ENCODE results near the gene NLRC5. TPM values are rescaled to one million over a fixed set of nuclear protein-coding genes. Genes with fewer than 3 reads are reported as not detected.
"Not testable (repeated sequence)": the region's sequence is repeated elsewhere in the genome, so short reads cannot be mapped to it uniquely, and the experiment has no call there.

The NLRC5 gene
- total RNA-seq, 4 donors from 2014 or later: 11.1 to 39.7 (median 16.3) TPM

GRCh38 chr16:57107321-57107922 is 118.1 kb downstream of the NLRC5 start:
- Histone ChIP-seq H3K4me1 (peaks cover 0 to 27% (median 0%) of the 10 kb centered on the region in 3 donors), H3K4me3 (no peak overlapping the region), H3K27me3 (no peaks in the 10 kb centered on the region), H3K9me3 (no peaks in the 10 kb centered on the region), H3K36me3 (no peaks in the 10 kb centered on the region), H3K27ac (no peak overlapping the region)
- TF ChIP-seq EP300 (IDR thresholded peaks at IDR 0.05) (no peak), POLR2A (IDR thresholded peaks at IDR 0.05) (no peak), POLR2AphosphoS5 (IDR thresholded peaks at IDR 0.05) (no peak)
- TF ChIP-seq, protein P1, sequence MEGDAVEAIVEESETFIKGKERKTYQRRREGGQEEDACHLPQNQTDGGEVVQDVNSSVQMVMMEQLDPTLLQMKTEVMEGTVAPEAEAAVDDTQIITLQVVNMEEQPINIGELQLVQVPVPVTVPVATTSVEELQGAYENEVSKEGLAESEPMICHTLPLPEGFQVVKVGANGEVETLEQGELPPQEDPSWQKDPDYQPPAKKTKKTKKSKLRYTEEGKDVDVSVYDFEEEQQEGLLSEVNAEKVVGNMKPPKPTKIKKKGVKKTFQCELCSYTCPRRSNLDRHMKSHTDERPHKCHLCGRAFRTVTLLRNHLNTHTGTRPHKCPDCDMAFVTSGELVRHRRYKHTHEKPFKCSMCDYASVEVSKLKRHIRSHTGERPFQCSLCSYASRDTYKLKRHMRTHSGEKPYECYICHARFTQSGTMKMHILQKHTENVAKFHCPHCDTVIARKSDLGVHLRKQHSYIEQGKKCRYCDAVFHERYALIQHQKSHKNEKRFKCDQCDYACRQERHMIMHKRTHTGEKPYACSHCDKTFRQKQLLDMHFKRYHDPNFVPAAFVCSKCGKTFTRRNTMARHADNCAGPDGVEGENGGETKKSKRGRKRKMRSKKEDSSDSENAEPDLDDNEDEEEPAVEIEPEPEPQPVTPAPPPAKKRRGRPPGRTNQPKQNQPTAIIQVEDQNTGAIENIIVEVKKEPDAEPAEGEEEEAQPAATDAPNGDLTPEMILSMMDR (IDR thresholded peaks at IDR 0.05): no peak
- 40 to 51% methylated on average over 2 to 8 of the region's 9 CpGs for WGBS, 2 donors (ENCODE audit: low coverage in 1 of 2)
- no peak for ATAC-seq

DNA sequence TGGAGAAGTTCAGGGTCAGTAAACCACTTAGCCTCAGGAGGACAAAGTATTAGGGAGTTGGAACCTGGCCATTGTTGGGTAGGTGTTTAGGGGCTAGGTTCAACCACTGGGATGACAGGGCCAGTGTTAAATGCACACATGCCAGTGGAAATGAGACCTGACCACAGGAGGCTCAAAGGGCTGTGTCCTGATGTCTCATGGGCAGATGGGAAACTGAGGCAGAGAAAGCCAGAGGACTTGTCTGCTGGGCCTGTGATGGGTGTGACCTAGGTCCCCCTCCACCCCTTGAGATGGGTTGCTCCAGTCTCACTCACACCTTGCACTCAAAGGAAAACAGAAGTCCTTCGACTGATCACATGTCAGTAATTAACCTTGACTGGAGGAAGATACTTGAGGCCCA is 119.1 kb downstream of the NLRC5 start:
- Histone ChIP-seq H3K4me1 (peaks cover 0 to 37% (median 0%) of the 10 kb centered on the region in 3 donors), H3K9me3 (no peaks in the 10 kb centered on the region), H3K27ac (no peak overlapping the region), H3K36me3 (peaks cover 0 to 3% of the 10 kb centered on the region in 2 donors), H3K27me3 (no peaks in the 10 kb centered on the region), H3K4me3 (no peak overlapping the region)
- WGBS, 2 donors (ENCODE audit: low coverage in 1 of 2): 50% methylated on average over 1 of the region's 1 CpG; no CpG with 5 or more reads in 1 of the 2 donors
- TF ChIP-seq POLR2AphosphoS5 (IDR thresholded peaks at IDR 0.05) (no peak), EP300 (IDR thresholded peaks at IDR 0.05) (no peak), POLR2A (IDR thresholded peaks at IDR 0.05) (no peak)
- TF ChIP-seq, protein P1 (IDR thresholded peaks at IDR 0.05): no peak
- ATAC-seq: no peak

DNA sequence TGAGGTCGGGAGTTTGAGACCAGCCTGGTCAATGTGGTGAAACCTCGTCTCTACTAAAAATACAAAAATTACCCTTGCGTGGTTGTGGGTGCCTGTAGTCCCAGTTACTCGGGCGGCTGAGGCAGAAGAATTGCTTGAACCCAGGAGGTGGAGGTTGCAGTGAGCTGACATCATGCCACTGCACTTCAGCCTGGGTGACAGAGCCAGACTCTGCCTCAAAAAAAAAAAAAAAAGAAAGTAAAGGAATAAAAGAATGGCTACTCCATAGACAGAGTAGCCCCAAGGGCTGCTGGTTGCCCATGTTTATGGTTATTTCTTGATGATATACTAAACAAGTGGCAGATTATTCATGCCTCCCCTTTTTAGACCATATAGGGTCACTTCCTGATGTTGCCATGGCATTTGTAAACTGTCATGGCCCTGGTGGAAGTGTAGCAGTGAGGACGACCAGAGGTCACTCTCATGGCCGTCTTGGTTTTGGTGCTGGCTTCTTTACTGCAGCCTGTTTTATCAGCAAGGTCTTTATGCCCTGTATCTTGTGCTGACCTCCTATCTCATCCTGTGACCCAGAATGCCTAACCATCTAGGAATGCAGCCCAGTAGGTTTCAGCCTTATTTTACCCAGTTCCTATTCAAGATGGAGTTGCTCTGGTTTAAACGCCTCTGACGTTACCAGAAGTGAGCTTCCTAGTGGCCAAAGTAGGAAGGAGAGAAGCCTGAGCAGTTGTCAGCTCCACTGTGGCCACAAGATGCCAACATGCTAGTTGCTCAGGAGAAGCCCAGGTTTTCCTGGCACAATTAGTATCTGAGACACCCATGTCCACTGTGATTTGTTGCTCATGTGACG is 120.1 kb downstream of the NLRC5 start:
- peaks cover 0 to 39% (median 0%) of the 10 kb centered on the region in 3 donors for H3K4me1 ChIP-seq
- not testable (repeated sequence) for H3K9me3 ChIP-seq, H3K4me3 ChIP-seq, H3K27me3 ChIP-seq, H3K27ac ChIP-seq, ATAC-seq
- 74 to 88% methylated on average over 5 to 6 of the region's 10 CpGs for WGBS, 2 donors (ENCODE audit: low coverage in 1 of 2)
- H3K36me3 ChIP-seq: peaks cover 0 to 10% of the 10 kb centered on the region in 2 donors

GRCh38 chr16:57110937-57111336 is 121.6 kb downstream of the NLRC5 start:
- H3K27me3 ChIP-seq: no peaks in the 10 kb centered on the region
- H3K4me3 ChIP-seq: no peak overlapping the region
- H3K27ac ChIP-seq: no peak overlapping the region
- no peak for ATAC-seq
- H3K36me3 ChIP-seq: peaks cover 0 to 10% of the 10 kb centered on the region in 2 donors
- TF ChIP-seq, protein P1 (IDR thresholded peaks at IDR 0.05): no peak
- TF ChIP-seq POLR2A (IDR thresholded peaks at IDR 0.05) (no peak), EP300 (IDR thresholded peaks at IDR 0.05) (no peak), POLR2AphosphoS5 (IDR thresholded peaks at IDR 0.05) (no peak)
- peaks cover 0 to 45% (median 9%) of the 10 kb centered on the region in 3 donors for H3K4me1 ChIP-seq
- WGBS, 2 donors (ENCODE audit: low coverage in 1 of 2): 76 to 100% methylated on average over 2 of the region's 4 CpGs
- H3K9me3 ChIP-seq: no peaks in the 10 kb centered on the region

- Histone ChIP-seq H3K27me3 (no peaks in the 10 kb centered on the region), H3K9me3 (no peaks in the 10 kb centered on the region), H3K4me1 (peaks cover 0 to 45% (median 9%) of the 10 kb centered on the region in 3 donors), H3K4me3 (no peak overlapping the region), H3K36me3 (peaks cover 0 to 11% of the 10 kb centered on the region in 2 donors), H3K27ac (no peak overlapping the region)
- 86 to 97% methylated on average over 1 to 2 of the region's 2 CpGs for WGBS, 2 donors (ENCODE audit: low coverage in 1 of 2)
- no peak for TF ChIP-seq POLR2A (IDR thresholded peaks at IDR 0.05)
- TF ChIP-seq EP300 (IDR thresholded peaks at IDR 0.05): no peak
- TF ChIP-seq POLR2AphosphoS5 (IDR thresholded peaks at IDR 0.05): no peak
- TF ChIP-seq, protein P1 (IDR thresholded peaks at IDR 0.05): no peak
- ATAC-seq: no peak
These were observed 122.1 kb downstream of the NLRC5 start for GRCh38 chr16:57111420-57111819.
